GM12865 (cell line): ENCODE data around the gene DIS3L2.
"Not testable (repeated sequence)": the region's sequence is repeated elsewhere in the genome, so short reads cannot be mapped to it uniquely, and the experiment has no call there.

ENCODE experiments used
- DNase-seq: peaks from one replicate; pipeline ENCODE4 v3.0.0; 2010; ENCODE audit warnings: low read depth
- H3K4me3 ChIP-seq: 2 replicates; pipeline ENCODE4 v1.5.1; 2011; ENCODE audit warnings: mild to moderate bottlenecking, low read depth, low read length, control low read depth
- CTCF ChIP-seq: IDR thresholded peaks from 2 replicates; pipeline ENCODE4 v1.5.1; 2011; ENCODE audit warnings: low read length, control low read depth, low read depth, inconsistent platforms; ENCODE audit not compliant: insufficient read depth; ENCODE audit errors: missing control alignments

The DIS3L2 gene

DNA sequence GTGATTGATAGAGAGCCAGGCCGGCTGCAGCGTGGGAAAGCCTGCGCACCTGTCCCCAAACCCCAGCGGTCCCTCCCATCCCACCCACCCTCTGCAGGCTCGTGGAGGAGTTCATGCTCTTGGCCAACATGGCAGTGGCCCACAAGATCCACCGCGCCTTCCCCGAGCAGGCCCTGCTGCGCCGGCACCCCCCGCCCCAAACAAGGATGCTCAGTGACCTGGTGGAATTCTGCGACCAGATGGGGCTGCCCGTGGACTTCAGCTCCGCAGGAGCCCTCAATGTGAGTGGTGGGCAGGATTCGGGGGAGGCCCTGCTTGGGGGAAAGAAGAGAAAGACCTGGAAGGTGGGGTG, 368.2 kb downstream of the DIS3L2 start:
- no peak for DNase-seq
- no peak overlapping the region for H3K4me3 ChIP-seq
- no peak for TF ChIP-seq CTCF

GRCh38 chr2:232330068-232330999, 368.8 kb downstream of the DIS3L2 start:
- no peak for DNase-seq
- TF ChIP-seq CTCF: no peak
- H3K4me3 ChIP-seq: no peak overlapping the region

GRCh38 chr2:232331061-232331460, 369.5 kb downstream of the DIS3L2 start:
- H3K4me3 ChIP-seq, DNase-seq: not testable (repeated sequence)

- not testable (repeated sequence) for H3K4me3 ChIP-seq, DNase-seq
Measured at GRCh38 chr2:232331641-232332040, 370.1 kb downstream of the DIS3L2 start.

DNA sequence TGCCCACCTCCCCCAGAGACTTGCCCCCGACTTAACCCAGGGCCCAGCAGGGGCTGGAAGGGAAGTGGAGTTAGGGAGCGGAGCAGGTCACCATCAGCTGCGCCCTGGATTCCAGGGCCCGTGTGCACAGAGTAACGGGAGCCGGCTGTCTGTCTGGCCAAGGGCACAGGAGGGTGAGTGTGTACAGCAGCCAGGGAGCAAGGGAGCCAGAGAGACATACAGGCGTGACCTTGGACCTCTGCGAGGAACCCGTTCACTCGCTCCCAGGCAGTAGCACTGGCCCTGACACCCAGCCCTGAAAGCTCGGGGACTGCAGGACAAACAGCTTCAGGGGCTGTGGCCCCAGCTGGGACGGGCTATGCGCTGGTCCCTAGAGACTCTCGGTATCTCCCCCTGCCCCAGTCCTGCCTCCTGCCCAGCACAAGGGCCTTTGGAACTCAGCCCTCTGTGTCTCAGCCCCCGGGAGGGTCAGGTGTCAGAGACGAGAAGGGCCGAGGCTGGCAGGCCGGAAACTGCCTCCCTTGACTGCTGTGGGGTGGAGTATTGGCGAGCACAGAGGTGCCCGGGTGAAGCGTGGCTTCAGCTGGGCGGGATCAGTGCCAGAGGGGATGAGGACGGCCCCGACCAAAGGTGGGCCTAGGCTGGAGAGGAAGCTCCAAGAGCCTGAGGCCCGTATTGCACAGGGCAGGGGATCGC, 370.9 kb downstream of the DIS3L2 start:
- not testable (repeated sequence) for H3K4me3 ChIP-seq, DNase-seq

DNA sequence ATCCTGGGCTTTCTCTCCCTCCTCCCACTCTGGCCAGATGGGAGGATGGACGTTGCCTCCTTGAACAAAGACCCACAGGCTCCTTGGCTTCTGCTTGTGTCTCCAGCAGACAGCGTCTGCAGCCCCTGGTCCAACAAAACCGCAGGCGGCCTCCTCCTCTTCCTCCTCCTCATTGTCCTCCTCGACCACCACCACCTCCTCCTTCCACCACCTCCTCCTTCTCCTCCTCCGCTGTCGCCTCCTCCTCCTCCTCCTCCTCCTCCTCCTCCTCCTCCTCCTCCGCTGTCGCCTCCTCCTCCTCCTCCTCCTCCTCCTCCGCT, 371.4 kb downstream of the DIS3L2 start:
- DNase-seq: no peak
- no peak for TF ChIP-seq CTCF
- no peak overlapping the region for H3K4me3 ChIP-seq

DNA sequence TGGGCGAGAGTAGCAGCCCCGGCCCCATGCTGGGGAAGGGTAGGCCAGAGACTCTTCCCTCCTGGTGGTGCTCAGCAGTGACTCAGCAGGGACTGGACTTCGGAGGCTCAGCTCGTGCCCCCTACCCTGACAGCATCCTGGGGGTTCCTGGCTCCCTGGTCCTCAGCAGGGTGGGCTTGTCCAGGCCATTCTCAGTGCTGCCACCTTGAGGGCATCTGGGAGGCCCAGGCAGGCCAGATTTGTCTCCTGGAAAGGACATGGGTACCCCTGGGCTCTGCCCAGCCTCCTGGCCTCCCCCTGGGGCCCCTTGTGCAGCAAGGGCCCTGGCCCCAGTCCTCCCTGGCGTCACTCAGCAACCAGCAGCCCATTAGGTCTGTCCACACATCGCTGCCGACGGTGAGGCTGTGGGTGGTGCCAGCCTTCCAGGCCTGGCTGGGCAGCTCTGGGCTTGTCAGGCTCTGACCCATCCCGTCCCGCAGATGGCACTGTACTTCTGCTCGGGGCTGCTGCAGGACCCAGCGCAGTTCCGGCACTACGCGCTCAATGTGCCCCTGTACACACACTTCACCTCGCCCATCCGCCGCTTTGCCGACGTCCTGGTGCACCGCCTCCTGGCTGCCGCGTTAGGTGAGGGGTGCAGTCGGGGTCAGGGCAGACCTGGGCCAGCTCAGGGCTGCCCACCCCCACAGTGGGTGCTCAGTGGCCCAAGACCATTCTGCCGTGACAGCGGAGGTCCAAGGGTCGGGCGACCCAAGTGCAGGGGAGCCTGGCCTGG, 372.0 kb downstream of the DIS3L2 start:
- DNase-seq: no peak
- no peak overlapping the region for H3K4me3 ChIP-seq
- TF ChIP-seq CTCF: peak; percentile 37

DNA sequence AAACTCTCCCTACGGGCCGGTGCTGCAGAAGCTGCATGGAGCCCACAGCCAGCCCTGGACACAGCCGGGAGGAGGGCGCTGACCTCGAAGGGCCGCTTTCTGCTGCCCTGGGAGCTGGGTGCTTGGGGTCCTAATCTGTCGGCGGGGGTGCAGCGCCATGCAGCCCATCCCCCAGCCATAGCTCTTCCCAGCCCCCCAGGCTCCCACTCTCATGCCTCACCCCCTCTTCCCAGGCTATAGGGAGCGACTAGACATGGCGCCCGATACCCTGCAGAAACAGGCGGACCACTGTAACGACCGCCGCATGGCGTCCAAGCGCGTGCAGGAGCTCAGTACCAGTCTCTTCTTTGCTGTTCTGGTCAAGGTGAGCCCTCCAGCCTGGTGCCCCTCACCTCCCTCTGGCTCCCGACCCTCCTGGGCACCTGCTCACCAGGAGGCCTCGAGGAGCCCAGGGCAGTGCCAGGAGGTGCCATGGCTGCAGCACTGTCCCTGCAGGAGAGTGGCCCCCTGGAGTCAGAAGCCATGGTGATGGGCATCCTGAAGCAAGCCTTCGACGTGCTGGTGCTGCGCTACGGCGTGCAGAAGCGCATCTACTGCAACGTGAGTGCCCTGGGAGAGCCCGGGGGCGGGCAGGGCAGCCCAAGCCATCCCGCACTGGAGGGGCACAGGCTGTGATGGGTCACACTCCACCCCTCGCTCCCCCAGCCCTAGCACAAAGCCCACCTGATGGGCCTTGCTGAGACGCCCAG, 372.8 kb downstream of the DIS3L2 start:
- not testable (repeated sequence) for H3K4me3 ChIP-seq, DNase-seq

DNA sequence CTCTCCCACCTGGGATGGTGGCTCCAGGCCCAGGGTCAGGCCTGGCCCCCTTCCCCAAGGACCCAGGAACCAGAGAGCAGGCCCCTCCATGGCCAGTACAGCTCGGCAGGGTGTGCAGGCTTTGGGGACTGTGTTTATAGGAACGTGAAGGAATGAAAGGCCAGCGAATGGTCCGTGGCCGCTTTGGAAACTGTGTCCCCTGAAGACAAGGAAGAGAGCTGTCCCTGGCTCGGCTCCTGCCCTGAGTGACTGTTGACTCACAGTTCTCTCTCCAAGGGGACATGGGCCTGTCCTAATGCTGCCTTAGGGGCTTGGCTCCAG, 373.3 kb downstream of the DIS3L2 start:
- H3K4me3 ChIP-seq, DNase-seq: not testable (repeated sequence)
